Embryonic facial prominence (tissue), 1 donor: ENCODE measurements around the gene TRAPPC3L.

ENCODE experiments used
- DNase-seq: peaks from one replicate; pipeline ENCODE4 v3.0.0-alpha.2; 2016; ENCODE audit errors: extremely low spot score

The TRAPPC3L gene

DNA sequence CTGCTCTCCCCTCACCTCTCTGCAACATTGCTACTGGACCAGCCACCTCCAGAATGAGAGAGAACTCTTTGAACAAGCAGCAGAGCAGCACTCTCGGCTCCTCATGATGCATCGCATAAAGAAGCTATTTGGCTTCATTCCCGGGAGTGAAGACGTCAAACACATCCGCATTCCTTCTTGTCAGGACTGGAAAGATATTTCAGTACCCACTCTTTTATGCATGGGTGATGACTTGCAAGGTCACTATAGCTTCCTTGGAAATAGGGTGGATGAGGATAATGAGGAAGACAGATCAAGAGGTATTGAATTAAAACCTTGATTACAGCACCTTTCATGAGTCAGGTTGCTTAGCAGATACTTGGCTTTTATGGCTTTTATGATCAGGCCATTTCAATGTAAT lies 12.4 kb upstream of the TRAPPC3L start:
- no peak for DNase-seq

DNA sequence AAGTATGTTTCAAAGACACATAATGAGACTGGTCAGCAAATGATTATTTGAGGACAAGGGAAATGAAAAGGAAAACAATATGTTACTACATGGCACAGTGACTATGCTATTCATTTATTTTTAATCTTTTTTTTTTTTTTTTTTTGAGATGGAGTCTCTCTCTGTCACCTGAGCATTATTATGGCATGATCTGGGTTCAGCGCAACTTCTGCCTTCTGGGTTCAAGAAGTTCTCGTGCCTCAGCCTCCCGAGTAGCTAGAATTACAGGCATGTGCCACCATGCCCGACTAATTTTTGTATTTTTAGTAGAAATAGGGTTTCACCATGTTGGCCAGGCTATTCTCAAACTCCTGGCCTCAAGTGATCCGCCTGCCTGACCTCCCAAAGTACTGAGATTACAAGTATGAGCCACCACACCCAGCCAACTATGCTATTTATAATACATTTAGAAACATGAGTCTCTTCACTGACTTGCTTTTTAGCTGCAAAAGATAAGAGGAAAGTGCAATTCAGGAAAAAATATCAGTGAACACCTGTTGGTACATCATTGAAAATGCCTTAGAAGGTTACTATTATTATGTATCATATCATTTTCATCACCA lies 11.4 kb upstream of the TRAPPC3L start:
- no peak for DNase-seq

DNA sequence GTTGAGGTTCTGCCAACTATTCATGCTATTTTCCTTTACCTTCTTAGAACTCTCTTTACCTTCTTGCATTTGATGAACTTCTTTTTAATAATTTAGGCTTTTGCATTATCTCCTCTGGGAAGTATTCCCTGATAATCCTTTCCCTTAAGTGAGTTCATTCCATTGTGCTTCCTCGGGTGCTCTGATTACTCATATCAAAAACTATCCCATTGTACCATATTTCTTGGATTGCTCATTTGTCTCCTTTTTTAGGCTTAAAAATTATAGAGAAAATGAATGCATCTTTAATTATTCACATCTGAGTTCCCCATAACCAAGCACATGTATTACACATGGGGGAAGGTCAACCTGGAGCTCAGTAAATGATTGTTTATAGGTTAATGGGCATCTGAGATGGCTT lies 10.6 kb upstream of the TRAPPC3L start:
- no peak for DNase-seq

DNA sequence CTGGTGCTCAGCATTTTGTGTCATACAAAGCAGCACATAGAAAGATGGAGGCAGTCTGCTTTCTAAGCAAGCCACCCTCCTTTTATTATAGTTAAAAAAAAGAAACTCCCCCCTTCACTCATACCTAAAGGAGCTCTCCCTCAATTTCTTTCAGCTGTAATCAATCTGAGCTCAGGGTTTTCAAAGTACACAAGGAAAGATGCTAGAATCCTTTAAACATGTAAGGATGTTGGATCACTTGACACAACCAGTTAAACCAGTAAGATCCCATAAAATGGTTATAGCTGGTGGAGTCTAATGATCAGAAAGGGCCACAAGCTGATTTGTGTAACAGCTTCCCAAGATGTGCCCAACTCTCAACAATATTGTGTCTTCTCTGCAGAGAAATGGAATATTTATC lies 8.0 kb upstream of the TRAPPC3L start, which contains the start of gene CALHM4:
Gene CALHM4 (plus strand): TSS at position 301 of the 400 bp plus-strand sequence. CDS start 43 bp downstream, at position 344.
- DNase-seq, result no peak

DNA sequence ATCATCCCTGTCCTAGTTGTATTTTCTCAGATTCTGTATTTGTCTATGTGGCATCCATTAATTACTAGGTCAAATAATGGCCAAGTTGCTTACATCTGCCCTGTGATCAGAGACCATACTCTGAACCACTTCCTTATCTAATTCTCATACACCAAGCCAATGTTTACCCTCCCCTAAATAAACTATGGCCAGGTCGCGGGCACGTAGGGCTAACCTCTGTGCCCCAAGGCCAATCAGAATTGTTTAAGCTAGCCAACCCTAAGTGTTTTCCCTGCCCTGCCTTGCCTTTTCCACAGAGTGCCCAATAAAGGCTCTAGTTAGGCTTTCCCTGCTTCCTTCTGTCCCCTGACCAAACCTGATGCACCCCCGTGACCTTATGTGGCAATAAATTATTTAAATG lies 5.3 kb upstream of the TRAPPC3L start:
- no peak for DNase-seq

DNA sequence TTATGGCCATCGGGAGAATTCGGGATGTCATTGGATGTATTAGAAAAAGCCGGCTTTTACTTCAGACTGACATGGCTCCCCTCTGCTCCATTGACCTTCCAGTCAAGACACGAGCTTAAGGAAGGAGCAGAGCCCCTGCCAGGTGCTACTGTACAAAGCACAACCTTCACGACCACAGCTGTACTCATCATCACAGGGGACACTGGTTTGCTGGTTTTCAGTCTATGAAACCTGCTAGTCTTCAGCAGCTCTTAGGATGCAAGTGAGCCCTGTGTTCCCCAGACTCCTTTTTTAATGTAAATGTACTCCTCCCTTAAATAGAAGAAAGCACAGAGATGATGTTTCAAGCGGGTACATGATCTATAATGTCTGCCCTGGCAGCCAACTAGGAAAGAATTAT lies 1.9 kb upstream of the TRAPPC3L start:
- no peak for DNase-seq

DNA sequence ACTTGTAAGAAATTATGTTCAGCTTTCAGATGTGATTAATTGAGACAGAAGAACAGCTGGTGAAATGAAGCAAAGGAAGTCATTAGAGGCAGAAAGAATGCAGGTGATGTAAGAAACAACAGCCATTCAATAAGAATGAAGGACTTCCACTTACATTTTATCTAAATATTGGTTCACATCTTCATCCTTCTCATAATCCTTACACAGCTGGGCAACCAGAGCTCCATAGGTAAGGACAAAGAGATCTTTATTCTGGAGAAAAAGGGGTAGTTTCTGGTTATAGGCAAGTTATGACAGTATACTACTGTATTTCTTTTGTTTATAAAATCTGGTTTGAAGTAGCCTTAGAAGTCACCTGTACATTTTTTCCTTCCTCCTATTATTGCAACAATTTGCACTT lies 2.3 kb downstream of the TRAPPC3L start:
- no peak for DNase-seq

DNA sequence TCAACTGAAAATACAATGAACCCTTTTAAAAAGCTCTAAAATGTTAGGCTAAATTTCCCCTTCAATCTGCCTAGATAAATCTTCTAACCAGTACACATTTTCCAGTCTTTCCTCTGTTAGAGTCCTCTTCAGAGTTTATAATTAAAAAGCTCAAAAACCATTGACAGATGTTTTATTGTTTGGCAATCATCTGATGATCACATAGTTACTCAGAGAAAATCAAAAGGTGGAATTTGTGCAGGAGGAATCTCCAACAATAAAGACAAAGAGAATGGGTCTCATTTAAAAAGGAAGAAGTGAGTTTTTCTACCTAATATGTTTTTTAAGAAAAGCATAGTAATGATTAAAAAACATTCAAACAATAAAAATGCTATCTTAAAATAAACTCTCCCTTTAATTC lies 3.1 kb downstream of the TRAPPC3L start:
- DNase-seq, result no peak

DNA sequence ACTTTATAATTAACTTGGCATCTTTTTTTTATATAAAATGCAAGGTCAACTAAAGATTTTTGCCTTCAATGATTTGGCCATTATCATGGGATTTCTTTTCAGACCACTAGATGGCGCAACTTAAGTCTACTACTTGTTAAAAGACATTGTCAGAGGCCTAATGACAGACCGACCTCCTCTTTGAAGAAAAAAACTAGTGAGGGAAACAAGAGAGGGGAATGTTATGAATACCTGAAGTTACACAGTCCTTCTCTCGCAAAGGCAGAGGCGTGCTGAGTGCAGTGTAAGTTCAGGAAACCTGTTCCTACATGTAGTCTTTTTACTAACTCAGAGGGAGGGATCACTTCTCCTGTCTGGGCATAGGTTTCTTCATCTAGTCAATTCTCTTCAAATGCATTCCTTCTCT lies 9.3 kb downstream of the TRAPPC3L start:
- DNase-seq, result peak; percentile 56

DNA sequence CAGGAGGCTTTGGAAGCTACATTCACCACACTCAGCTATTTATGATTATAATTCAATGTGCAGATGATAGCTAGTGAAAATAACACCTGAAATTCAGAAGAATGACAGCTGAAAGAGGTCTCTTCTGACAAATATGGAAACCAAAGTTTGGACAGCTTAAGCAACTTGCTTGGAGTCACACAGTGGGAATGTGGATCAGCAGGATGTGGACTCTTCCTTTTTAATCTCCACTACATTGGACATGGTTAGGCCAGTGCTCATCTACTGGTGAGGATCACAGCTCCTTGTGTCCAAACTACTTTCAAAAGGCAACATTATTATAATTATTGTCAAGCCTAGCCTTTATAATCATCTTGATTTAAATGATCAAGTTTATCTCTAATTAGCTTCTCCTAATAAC lies 10.4 kb downstream of the TRAPPC3L start:
- no peak for DNase-seq

DNA sequence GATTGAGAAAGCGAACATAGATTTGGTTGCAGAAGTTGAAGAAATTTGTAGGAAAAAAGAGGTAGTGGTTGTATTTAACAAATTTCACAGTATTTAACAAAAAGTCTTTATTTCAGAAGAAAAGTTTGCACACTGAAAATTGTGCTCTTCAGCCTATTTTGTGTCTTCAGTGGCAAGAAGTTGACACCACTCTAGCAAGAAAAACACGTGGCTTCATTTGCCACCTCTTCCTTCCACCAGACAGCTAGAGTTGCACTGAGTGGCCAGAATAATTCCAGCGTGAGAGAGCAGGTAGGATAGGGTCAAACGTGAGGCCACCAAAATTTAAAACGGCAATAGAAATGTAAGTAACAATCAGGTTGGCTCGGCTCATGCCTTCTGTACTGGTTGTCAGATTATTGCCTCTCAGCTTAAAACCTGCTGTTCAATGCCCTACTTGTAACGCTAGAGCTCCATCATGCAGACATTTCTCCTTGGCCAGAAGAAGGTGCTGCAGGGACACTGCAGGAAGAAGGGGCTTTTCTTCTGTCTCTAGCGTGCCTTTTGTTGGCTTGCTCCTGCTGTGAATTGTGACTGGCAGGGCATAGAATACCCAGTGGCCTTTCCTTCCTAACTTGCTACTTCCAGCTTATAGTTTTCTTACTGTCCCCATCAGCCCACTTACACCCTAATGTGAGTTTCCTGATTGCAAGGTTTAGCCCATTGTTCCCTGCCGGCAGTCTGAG lies 12.1 kb downstream of the TRAPPC3L start:
- DNase-seq, result no peak

DNA sequence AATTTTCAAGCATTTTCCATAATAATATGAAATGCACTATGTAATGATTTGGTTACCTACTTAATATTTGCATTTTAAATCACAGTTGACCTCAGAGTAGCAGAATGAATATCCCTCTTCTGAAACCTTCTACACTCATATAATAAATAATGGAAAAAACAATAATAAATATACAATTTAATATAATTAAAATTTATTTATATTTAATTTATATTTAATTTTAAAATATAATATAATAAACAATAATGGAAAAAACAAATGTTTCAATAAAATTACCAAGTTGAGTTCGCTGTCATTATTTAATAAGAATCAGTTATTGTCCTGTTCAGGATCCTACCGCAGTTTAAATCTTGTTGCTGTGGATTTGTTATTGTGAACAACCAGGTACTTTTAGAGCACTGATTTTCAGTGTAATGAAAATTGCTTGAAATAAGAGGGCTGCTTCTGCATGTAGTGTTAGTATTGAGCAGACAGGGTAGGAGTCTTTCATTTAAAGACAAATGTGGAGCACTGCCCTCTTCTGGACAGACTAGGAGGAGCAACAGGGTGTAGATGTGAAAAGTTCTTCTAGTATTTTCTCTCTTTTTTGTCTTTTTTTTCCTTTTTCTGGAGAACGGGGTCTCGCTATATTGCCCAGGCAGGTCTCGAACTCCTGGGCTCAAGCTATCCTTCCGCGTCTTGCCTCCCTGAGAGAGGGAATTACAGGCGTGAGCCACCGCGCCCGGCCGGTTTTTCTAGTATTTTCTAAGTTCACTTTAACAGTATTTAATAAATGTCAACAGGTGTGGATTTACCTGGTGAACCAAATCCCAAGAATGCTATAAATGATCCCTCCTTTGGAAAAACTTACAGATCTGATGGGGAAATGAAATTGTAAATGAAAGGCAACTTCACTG lies 13.6 kb downstream of the TRAPPC3L start:
- peak; percentile 38 for DNase-seq

DNA sequence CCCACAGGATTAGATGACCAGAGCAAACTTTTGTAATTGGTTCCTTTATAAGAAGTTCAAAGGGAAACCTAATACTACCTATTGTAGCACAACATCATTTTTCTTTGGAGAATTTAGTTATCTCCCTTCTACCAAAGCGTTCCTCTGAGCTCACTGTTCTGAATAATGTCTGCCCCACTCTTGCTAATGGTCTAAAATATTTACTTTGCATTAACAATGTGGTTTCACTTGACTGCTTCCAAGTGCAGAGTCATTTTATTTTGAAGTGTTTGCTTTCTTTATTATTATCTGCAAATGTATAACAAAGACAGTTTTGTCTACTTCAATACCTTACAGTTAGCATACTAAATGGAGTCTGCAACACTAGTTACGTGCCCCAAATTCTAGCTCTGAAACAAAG lies 15.0 kb downstream of the TRAPPC3L start:
- DNase-seq, result no peak

DNA sequence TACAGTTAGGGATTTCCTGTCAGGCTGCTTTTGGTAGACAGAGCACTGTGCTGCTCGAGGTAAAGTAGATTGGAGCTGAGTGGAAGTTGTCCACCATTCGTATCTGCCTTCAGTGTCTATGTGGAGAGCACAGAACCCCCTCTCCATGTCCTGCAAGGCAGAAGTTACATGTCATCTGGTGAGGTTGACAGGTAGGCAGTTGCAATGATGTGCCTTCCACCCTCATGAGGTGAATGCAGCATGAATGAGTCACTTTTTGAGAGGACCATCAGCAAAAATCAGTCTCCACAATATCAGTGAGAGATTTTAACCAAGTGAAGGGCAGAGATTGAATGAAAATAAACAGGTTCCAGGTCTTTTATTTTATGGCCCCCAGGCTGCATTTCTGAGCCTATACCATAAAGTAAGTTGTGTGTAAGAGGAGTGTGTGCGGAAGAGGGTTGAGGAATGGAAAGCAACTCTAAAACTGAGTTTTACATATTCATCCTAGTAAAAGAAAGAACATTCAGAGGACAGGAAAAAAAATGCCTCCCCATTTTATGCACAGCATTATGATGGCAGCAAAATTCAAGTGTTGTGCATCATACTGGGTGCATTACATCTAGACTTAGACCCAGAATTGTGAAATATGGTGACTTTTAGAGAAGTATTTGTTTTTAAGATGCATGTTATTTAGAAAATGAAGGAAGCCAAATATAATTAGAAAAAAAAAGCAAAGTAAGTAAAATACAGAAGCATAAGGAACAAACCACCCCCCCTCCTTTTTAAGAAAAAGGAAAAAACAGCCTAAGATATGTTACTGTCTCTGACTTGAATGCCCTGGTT lies 15.8 kb downstream of the TRAPPC3L start:
- no peak for DNase-seq

DNA sequence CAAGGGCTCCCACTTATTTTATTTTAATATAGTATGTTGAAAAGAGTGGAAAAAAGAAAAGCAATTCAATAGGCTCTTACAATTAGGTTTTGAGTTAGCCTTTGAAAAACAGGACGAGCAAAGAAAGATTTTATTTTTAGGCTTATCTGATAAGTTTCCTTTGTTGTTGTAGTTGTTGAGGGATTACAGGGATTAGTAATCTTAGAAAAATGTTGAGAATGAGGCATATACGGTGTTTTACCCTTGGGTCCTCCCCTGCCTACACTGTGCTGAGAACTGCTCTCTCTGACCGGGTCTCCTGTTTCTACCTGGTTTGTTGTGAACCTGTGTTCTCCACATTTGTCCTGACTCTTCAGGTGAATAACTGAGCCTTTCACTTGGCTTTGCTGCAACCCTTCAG lies 16.7 kb downstream of the TRAPPC3L start:
- no peak for DNase-seq

DNA sequence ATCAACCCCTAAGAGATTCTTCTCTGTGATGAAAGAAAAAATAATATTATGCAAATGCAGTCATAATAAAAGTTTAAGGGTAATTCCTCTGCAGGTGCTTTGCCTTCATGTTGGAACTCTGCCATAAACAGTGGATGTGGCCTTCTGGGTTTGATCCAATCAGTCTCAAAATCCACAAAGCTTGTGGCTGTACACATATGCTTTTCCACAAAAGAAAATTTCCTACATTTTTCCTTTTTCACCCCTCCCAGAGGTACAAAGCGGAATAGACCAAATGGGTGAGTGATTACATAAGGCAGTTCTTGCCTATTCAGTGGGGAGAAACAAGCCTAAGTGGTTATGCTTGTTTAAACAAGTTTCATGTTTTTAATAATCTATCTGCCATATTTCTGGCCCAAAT lies 17.4 kb downstream of the TRAPPC3L start:
- no peak for DNase-seq

DNA sequence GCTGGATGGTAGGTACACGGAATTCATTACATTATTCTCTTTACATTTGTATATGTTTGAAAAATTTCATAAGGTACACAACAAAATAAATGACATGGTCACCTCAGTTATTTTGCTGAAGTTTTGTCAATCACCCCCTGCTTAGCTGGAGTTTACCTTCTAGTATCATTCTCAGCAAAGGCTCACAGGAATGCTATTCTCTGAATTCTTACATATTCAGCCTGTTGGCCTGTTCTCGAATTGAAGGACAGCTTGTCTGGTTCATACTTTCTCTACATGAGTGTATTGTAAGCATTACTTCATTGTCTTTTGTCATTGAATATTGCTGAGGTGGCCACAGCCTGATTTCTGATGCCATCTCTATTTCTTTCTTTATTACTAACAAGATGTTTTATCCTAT lies 21.2 kb downstream of the TRAPPC3L start:
- no peak for DNase-seq

DNA sequence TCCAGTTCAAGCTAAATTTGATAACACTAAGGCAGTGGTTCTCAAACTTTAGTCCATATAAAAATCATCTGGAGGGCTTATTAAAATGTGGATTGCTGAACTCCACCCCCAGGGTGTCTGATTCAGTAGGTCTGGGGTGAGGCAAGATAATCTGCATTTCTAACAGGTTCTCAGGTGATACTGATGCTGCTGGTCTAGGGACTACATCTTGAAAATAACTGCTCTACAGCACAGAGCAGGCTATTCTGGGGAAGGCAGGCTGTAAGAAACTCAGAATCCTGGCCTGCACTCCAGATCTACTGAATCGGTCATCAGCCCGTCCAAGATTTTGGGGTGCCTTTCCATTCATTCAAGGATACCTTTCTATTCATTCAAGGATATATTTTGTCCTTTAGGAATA lies 22.6 kb downstream of the TRAPPC3L start:
- DNase-seq, result no peak

DNA sequence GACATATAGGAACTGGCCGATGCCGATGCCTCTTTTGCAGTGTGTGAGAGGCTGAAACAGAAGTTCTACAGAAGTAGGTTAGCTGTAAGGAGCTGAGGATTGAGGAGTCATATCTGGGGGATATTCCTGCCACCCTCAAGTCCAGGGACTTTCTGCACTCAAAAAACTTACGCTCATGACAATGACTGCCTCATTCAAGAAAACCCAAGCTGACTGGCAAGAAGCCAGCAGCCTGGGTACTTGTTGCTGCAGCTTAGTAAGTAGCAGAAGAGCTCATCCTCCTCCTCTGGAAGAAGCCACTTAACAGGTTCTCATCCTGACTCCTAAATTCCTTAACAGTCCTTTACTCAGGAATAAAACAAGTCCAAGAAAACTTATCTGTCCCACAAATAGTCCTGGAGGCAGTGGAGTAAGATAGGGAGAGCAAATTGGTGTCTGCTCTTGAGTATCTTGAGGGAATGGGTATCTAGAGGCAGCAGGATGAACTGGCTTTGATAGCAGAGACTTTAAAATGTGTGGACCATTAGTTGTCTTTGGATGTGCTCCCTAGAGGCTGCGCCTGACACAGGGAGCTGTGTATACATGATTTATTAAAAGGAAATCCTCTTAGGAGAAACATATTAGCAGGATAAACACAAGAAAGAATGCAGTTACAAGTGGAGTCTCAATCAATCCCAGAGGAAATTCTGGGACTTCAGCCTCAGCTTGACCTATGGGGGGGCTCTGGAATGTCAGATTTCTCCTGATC lies 26.7 kb downstream of the TRAPPC3L start:
- no peak for DNase-seq

DNA sequence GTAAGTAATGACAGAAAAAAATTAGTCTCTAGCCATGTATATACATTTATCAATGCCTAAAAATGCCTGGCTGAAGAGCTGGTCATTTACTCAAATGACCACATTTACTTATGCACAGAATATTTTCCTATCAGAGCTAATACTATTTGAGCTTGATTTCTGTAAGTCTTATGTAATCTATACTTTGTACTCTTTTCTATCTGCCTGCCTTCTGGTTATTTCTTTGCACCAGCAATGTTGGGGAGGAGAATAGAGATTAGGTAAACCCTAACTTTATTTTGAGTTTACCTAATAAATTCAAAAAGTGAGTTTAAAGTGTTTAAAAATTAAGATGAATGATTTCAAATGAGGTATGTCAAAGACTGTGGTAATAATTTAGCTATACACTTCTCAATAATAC lies 30.3 kb downstream of the TRAPPC3L start:
- no peak for DNase-seq

DNA sequence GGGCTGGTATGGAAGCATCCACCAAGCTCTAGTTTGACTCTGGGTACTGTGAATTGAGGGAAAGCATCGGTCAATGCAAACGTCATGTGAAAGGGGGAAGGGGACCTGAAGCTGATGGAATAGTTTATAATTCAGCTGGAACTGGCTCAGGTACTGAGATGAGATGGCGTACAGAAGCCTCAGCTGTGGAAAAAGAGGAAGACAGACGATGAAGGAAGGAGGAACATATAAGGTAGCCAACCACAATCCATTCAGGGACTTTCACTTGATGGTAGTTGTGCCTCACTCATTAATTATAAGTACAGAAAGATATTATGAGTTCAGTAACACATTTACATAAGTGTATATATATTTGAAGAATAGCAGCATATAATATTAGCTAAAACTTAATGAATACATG lies 31.4 kb downstream of the TRAPPC3L start:
- DNase-seq, result no peak
